ENCODE data around the gene PUS10.
A peak's percentile ranks its signal among the peaks of the same experiment; 100 is the strongest.

Gene PUS10

GRCh38 chr2:61017556-61018317 is at the start of gene PUS10, which contains the start of gene PEX13:
Gene PUS10, minus strand, starts transcription at chr2:61018255. Its CDS starts 6,365 bp downstream, at chr2:61011890.
Gene PEX13, plus strand, starts transcription at chr2:61017720. Its CDS starts 40 bp downstream, at chr2:61017760.
- peak; percentile 65 for DNase-seq (ENCODE audit: low read depth)
- no peak for TF ChIP-seq CTCF (conservative IDR thresholded peaks at IDR 0.05; ENCODE audit: control insufficient read depth, insufficient read depth, low read depth, low read length)
- H3K4me3 ChIP-seq (ENCODE audit: control insufficient read depth, low read depth, low read length): peak within 1 kb of the TSS; percentile 83

GRCh38 chr2:61065714-61066709 is 48.0 kb upstream of the PUS10 start, which contains the start of gene SANBR:
Gene SANBR, plus strand, starts transcription at chr2:61065871. Its CDS starts 4,480 bp downstream, at chr2:61070351.
- TF ChIP-seq CTCF (conservative IDR thresholded peaks at IDR 0.05; ENCODE audit: control insufficient read depth, insufficient read depth, low read depth, low read length): no peak
- peak within 1 kb of the TSS; percentile 75 for H3K4me3 ChIP-seq (ENCODE audit: control insufficient read depth, low read depth, low read length)
- DNase-seq (ENCODE audit: low read depth): peak; percentile 63

- no peak for DNase-seq (ENCODE audit: low read depth)
- no peak for TF ChIP-seq CTCF (conservative IDR thresholded peaks at IDR 0.05; ENCODE audit: control insufficient read depth, insufficient read depth, low read depth, low read length)
- H3K4me3 ChIP-seq (ENCODE audit: control insufficient read depth, low read depth, low read length): no peak overlapping the region
Observed at GRCh38 chr2:61059382-61059781, 41.3 kb upstream of the PUS10 start.

- no peak for DNase-seq (ENCODE audit: low read depth)
Observed at GRCh38 chr2:61057562-61057961, 39.5 kb upstream of the PUS10 start.

GRCh38 chr2:61055557-61055956 is 37.5 kb upstream of the PUS10 start:
- no peak for TF ChIP-seq CTCF (conservative IDR thresholded peaks at IDR 0.05; ENCODE audit: control insufficient read depth, insufficient read depth, low read depth, low read length)
- H3K4me3 ChIP-seq (ENCODE audit: control insufficient read depth, low read depth, low read length): no peak overlapping the region
- DNase-seq (ENCODE audit: low read depth): no peak

More at GRCh38 chr2:61057562-61057961, 39.5 kb upstream of the PUS10 start:
- TF ChIP-seq CTCF (conservative IDR thresholded peaks at IDR 0.05; ENCODE audit: control insufficient read depth, insufficient read depth, low read depth, low read length): no peak
- no peak overlapping the region for H3K4me3 ChIP-seq (ENCODE audit: control insufficient read depth, low read depth, low read length)

- TF ChIP-seq CTCF (conservative IDR thresholded peaks at IDR 0.05; ENCODE audit: control insufficient read depth, insufficient read depth, low read depth, low read length): no peak
- H3K4me3 ChIP-seq (ENCODE audit: control insufficient read depth, low read depth, low read length): no peak overlapping the region
- DNase-seq (ENCODE audit: low read depth): no peak
Observed at GRCh38 chr2:61045999-61046398, 27.9 kb upstream of the PUS10 start.
